NCI-H748 treated with DMSO at 0.1 percent for 48 hours (cell line): ENCODE results near the gene HNRNPA2B1.
"Not testable (repeated sequence)": the region's sequence is repeated elsewhere in the genome, so short reads cannot be mapped to it uniquely, and the experiment has no call there.

Experiments used
- DNase-seq: peaks from one replicate; lab custom pipeline; 2025; lab: John Stamatoyannopoulos, UW

Gene HNRNPA2B1

DNA sequence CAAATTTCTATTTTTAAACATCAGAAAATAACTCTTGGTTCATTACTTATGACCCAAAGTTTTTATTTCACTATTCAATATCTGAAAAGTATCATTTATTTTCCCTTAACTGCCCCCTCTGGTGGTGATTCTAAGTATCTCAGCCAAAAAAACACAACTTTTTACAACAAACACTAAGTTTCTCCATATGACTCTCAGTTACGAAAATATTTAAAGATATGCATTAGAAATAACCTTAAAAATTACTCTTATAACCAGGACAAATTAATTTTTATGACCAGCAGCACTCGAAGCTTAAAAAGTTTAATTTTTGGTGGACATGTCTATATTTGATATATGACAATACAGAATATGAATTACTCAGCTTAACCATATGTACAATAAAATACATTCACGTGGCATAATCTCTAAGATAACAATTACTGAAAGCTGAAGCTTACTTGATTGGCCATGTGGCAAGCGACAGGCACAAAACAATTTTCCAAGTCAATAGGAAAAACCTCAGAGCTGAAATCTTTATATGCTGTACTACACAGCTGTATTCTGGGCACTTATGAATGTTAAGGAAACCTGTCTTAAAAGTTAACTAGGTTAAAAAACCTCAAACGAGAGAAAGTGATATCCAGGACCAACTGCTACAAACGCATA is 2.3 kb downstream of the HNRNPA2B1 start:
- DNase-seq = no peak

DNA sequence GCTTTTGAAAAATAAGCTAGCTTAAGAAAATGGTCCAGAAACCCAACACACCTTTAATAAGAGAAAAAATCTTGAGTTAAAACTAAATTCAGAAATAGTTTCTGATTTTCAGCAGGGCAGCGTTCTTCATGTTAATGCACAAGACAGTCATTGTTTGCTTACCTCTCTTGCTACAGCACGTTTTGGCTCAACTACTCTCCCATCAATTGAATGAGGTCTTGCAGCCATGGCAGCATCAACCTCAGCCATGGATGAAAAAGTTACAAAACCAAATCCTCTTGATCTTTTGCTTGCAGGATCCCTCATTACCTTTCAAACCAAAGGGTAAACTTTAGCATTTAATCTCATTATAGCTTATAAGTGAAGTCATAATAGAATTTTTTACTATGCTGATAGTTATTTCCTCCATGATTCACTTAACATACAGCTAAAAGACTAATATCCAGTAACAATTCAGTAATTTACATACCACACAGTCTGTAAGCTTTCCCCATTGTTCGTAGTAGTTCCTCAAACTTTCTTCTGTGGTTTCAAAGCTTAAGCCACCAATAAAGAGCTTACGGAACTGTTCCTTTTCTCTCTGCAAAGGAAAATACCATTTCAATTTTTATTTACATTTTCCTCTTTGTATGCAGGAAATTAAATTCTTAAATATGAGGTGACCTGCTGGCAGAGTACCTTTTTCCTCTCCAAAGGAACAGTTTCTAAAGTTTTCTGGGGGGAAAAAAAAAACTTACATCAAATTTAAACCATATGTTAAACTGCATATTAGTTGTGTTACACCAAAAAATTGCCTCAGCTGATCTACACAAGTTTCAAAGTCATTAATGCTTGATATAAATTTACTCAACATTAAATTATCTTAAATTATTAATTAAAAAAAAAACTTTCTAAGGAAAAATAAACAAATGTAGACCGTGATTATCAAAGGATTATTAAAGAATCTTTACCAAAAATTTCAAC is 3.1 kb downstream of the HNRNPA2B1 start:
- DNase-seq = no peak

DNA sequence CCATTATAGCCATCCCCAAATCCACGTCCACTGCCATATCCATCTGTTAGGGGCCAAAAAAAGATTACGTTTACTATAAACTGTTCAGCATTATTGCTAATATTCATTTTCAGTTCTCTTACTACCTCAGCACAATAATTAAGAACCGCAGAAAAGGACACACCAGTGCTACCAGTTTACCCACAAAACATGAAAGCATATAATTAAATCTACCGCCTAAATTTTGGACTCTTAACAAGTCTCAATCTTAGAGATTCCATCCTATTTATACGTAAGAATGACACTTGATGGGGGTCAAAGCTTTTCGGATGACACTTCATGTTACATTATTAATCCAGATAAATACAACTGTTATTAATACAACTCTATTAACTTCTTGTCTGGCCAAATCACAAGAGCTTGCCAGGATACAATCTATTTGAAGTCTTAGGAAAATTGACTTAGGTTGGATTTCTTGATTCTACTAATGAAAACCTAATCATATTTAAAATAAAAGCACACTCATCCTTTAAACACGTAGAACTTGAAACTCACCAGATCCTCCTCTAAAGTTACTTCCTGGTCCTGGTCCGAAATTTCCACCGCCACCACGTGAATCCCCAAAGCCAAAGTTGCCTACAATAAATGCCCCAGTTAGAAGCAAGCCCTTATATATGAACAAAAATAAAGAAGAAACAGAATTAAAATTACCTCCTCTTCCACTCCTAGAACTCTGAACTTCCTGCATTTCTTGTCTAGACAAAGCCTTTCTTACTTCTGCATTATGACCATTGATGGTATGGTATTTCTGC is 4.5 kb downstream of the HNRNPA2B1 start:
- no peak for DNase-seq

DNA sequence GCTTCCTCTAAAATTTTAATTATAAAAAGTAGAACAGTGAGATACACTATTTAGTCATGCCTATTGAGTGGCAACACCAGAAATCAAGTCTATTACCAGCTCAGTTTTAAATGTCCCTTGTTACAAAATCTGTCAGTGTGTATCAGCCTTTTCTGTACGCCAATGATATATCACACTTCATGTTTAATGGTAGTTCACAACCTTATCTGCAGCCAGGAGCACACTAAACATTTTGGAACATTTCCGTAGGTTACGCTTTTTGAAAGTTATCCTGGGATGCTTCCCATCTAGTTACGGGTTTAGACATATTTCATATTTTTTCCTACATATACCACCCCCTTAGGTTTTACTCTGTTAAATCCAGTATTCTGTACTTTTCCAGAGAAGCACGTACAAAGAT is 5.4 kb downstream of the HNRNPA2B1 start:
- no peak for DNase-seq

DNA sequence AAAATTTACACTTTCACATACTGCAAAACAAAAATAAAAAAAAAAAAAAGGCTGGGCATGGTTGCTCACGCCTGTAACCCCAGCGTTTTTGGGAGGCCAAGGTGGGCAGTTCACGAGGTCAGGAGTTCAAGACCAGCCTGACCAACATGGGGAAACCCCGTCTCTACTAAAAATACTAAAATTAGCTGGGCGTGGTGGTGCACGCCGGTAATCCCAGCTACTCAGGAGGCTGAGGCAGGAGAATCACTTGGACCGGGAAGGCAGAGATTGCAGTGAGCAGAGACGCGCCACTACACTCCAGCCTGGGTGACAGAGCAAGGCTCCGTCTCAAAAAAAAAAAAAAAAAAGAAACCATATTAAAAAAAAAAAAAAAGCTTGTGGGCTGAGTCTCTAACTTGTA is 5.8 kb downstream of the HNRNPA2B1 start:
- DNase-seq = not testable (repeated sequence)

DNA sequence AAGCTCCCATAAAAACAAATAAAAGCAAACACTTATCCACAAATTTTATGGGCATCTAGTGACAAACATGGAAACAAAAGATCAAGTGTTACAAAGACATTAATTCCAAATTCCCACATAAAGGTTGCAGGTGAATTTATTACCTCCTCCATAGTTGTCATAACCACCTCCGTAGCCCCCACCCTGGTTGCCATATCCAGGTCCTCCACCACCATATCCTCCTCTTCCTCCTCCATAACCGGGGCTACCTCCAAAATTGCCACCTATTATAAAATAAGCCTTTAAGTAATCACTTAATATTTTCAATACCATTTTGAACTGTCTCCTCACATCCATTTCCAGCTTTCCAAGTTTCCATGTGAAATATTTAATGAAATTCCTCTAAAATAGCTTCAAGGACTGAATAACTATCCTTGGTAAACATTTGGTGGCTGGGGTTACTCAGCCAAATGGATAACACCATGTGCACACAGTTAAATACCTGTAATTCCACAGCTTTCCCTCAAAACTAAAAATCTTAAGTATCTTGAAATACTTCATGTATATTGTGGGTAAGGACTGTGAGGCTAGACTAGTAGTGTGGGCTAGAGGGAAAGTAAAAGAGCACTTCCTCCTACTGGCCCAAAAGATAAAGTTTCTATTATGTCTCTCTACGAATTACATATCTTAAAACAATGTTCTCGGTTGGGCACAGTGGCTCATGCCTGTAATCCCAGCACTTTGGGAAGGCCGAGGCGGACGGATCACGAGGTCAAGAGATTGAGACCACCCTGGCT is 6.9 kb downstream of the HNRNPA2B1 start:
- no peak for DNase-seq

DNA sequence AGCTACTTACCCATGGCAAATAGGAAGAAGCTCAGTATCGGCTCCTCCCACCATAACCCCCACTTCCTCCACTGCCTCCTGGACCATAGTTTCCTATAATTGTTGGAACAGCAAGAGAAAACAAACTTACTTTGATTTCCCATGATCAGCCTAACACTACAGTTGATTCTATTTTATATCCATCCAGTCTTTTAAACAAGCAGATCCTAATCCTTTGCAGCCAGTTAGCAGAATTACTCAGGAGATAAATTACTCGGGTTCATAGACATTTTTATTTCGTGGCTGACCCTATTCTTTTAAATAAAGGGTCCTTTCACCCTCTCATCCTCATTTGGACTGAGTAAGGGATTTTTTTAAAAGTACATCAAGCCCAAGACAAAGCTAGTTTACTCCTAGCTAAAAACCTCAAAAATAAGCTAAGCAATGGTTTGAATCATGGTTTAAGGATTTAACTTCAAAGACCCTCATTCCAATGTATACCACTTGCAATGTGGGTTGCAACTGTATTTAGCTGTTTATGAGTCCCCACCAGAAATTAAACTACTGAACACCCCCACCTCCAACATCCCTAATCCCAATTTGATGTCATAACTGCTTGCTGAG is 8.0 kb downstream of the HNRNPA2B1 start:
- no peak for DNase-seq

DNA sequence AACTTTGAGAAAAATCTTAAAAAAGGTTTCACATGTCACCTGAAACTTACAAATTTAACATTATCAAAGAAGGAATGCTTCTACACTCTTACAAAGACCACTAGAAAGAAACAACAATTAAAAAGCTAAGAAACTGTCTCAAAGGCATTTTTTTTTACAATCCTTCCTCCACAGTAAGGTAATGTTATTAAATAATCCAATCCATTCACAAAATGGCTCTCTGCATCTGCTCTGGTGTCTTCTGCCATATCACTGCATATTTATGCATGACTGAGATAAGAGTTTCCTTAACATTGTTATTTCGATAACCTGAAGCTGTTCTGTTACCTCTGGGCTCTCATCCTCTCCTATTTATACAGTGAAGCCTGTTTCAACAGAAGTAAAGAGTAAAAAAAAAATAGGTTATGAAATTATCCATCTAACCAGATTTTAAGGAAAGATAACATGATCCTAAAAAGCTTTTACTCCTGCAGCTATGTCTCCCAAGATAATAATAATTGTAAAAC is 8.5 kb downstream of the HNRNPA2B1 start:
- no peak for DNase-seq

DNA sequence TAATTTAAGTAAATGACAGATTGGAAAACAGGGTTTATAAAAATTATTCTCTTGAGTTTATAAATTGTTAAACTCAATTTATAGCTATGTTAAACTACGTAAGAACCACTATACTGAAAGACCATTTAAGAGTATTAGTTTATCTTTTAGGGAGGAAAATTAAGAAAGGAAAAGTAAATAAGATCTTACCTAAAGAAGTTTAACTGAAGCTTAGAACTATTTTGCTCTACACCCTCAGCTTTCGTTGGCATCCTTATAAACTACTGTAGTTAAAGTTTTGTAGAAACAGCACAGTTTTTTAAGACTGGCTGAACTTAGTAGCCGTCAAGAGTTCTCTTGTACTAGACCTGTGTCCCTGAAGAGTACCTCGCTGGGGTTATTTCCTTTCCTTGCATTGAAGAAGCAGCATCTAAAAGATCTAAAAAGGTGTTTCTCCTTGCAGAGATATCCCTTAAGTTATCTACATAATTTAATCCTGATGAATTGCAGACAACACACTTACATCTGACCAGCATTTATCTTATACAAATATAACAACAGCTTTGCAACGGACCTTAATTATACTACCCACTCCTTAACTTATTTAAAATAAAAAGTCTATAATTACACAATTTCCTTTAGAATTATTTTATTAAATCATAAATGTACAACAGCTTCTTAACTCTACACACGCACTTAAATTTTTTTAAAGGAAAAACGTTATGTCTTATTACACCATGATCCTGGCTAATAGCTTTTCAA is 9.1 kb downstream of the HNRNPA2B1 start:
- DNase-seq = no peak

DNA sequence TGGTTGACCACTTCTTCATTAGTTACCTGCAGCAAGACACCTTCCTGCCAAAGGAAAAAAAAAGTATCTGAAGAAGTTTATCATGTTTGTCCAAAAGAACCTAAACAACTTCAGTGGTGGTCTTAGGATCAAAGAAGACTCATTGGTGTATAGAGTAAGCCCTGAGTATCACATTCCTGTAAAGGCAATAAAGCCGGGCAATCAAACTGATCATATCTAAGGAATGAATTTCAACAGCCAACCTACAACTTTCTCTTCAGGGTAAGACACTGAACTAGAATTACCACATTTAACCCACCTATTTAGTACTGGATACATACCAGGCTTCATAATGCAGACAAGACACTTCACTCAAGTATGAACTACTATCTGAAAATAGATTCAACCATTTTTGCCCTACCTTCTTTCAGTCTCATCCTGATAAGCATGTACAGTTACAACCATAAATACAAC is 10.1 kb downstream of the HNRNPA2B1 start:
- no peak for DNase-seq

DNA sequence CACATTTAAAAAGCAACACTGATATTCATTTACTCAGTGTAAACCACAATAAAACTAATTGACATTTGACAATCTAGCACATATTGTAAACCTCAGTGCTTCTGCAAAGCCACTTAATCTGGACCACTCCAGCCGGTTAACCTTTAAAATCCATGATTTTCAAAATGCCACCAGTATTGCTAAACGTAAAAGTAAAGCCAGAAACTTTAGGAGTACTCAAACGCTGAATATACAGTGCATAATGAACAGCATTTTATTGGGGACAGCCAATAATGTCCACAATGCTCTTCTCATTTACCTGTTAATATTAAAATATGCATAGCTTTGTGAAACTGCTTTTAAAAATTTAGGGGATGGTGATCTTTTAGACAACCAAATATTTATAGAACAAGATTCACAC is 10.8 kb downstream of the HNRNPA2B1 start:
- DNase-seq = no peak

DNA sequence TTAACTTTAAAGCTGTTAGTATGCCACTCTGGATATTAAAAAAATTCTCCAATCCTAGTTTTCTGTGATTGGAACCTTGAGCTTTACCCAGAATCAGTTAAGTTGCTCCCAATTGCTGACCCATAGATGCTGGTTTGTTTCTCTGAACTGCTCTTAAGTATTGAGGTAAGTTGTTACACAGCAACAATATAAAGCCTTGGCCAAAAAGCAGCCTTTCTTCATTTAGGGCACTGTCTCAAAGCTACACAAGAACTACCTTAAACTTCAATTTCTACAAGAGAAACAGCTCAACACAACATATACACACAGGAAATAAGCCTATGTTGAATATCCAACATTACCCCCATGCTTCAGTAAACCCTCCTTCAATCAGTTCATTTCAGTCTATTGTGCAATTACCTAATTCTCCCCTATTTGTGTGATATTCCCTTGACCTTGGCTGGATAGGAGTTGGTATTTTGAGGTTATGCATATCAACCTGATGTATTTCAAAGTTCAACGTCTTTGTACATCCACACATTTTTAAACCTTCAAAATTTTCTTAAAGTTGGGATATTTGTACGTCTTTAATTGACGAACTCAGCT is 11.5 kb downstream of the HNRNPA2B1 start:
- DNase-seq = no peak

DNA sequence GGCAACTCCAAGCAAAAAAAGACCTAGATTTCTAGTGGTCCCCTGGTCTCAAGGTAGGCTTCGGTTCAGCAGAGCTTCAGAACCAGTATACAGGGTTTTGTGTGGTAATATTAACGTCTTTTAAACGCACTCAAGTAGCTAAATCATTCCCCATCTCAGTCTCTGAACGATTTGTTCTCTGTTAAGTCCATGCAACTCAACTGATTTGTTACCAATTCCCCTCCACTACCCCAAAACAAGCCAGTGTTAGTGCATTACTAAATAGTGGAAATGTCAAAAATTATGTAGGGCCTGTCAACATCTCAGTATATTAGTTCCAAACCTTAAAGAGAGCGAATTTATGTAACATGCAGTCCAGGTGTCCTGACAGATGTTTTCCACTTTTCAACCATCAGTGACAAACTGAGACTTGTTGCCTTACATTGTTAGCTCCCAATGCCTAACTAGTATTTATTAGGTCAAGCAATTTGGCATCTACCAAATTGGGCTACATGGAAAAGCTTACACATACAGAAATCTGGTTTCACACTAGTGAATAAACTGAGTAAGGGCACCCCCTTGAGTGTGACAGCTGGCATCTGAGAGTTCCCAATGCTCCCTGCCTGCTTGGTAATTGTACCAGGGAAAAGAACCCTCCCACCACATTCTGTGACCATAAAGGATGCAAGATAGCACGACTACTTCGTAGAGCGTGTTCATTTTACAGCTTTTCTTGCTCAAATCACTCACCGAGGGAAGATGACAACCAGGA is 12.2 kb downstream of the HNRNPA2B1 start:
- DNase-seq = no peak

DNA sequence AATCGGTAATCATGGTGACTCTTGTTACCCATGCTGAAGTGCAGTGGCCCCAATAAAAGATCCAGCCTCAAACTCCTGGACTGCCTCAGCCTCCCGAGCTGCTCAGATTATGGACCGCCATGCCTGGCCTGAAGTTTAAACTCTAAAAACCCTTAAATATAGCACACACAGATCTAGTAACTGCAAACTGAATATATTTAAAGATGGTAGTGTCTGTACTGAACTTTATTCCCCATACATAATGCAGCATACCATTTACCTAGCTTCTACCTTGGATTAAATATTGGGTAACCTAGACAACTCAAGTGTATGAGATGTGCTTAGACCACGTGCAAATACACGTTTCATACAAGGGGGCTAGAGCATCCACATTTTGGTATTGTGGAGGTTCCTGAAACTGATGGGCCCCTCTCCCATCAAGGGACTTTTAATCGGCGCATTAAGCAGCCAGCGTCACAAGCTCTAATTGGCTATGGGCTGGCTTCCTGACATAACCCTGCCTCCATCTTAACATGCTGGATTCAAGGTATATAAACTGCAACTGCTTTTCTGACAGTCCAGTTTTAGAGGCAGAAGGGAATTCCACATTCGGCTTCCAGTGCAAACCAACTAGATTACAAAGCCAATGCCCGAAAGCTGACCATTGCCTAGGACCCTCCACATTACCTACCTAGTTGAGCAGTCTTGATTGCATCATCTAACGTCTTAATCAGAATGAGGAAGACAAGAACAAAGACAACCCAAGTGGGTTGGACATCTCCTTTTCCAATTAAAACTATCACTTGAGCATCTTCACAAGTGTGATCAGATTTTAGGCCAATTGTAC is 13.0 kb downstream of the HNRNPA2B1 start:
- DNase-seq = no peak

DNA sequence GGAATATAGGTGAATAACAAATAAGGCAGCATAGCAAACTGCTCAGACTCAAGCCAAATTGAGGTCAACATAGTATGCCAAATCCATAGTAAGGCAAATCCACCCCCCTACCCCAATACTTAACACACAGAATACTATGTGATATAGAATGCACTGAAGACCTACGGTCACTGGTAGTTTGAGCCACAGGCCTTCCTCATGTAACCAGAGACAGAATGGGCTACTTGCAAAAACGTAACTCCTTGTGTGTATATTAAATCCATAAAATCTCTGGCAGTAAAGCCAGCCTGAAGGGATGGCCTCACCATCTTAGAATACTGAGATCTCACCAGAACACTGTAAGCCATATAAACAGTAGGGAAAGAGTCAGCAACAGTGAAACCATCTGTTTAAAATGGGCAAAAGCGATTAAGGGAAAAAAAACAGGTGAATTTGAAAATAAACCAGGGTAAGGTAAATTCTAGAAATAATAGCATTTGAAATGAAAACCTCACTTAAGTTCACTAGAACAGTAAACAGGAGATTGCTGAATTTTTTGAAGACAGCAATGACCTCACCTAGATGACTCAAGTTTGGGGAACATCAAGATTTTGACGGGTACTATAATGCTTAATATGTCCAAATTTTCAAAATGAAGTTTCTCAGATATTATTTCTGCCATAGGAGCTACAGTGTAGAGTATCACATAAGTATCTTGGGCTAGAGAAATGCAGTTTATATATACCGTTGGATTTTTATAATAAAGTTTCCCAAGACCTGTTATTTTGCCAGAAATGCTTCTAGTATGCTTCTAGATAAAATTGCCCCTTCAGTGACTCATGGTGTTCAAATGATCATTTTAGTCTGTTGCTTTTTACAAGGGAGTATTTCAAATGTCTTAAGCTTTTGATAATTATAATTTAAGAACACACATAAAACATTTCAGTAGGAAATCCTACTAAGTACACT is 13.9 kb downstream of the HNRNPA2B1 start:
- no peak for DNase-seq

DNA sequence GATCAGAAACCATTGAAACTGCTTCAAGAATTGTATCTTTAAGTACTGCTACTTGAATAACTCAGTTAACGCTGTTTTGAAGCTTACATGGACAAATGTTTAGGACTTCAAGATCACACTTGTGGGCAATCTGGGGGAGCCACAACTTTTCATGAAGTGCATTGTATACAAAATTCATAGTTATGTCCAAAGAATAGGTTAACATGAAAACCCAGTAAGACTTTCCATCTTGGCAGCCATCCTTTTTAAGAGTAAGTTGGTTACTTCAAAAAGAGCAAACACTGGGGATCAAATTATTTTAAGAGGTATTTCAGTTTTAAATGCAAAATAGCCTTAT is 14.7 kb downstream of the HNRNPA2B1 start:
- DNase-seq = no peak

DNA sequence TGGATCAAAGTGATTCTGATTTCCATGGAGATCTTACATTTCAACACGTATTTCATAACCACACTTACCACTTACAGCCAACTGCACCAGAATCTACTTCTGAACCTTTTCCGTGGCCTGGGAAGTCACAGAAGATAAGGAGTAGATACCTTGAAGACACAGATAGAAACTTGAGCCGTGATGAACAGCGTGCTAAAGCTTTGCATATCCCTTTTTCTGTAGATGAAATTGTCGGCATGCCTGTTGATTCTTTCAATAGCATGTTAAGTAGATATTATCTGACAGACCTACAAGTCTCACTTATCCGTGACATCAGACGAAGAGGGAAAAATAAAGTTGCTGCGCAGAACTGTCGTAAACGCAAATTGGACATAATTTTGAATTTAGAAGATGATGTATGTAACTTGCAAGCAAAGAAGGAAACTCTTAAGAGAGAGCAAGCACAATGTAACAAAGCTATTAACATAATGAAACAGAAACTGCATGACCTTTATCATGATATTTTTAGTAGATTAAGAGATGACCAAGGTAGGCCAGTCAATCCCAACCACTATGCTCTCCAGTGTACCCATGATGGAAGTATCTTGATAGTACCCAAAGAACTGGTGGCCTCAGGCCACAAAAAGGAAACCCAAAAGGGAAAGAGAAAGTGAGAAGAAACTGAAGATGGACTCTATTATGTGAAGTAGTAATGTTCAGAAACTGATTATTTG is 15.3 kb downstream of the HNRNPA2B1 start:
- DNase-seq = no peak
